GM12878 (cell line): Measurements from ENCODE around the gene CUTA. TPM values are rescaled to one million over a fixed set of nuclear protein-coding genes. Genes with fewer than 3 reads are reported as not detected.

Source experiments
- ATAC-seq: fragments of 200-7000 bp; cut with Tn5 transposase; 3 replicates; pipeline ENCODE4 v1.9.1; 2020; ENCODE audit warnings: mild to moderate bottlenecking, moderate library complexity
- BruUV-seq: library from RNA; stranded (reverse); fragments of 400-500 nt; replicated peaks from 2 replicates; lab custom pipeline; 2021; lab: Mats Ljungman, UMichigan
- CTCF ChIA-PET: fragments of 300-600 bp; sonication (Branson Sonifier 250); formaldehyde crosslinking; extraction: SDS; loops from one replicate; lab custom pipeline; 2021; ENCODE audit warnings: inconsistent platforms; lab: Yijun Ruan, JAX
- POLR2A ChIA-PET: fragments of 350-600 bp; formaldehyde crosslinking; extraction: SDS; loops from one replicate; lab custom pipeline; 2021; ENCODE audit warnings: inconsistent platforms; lab: Charles Lee
- RAD21 ChIA-PET: fragments of 300-600 bp; sonication (Branson Sonifier 250); formaldehyde crosslinking; loops from one replicate; lab custom pipeline; 2023; ENCODE audit warnings: antibody characterized with exemption; ENCODE audit not compliant: unreplicated experiment; lab: Charles Lee
- SMC1A ChIA-PET: fragments of 300-600 bp; sonication (Branson Sonifier 250); formaldehyde crosslinking; loops from one replicate; lab custom pipeline; 2023; ENCODE audit not compliant: unreplicated experiment, uncharacterized antibody; lab: Charles Lee
- DNase-seq: peaks from one replicate; pipeline ENCODE4 v3.0.0-alpha.2; 2011; ENCODE audit warnings: low read depth, low spot score
- FAIRE-seq: peaks from 3 replicates; lab custom pipeline; 2011; peaks lifted over from hg19 to GRCh38; lab: Jason Lieb, UNC
- H2AFZ ChIP-seq: 2 replicates; pipeline ENCODE4 v1.6.0; 2011; ENCODE audit warnings: low read depth, low read length, control low read depth; ENCODE audit not compliant: control insufficient read depth
- H3K27ac ChIP-seq: 2 replicates; pipeline ENCODE4 v1.5.1; 2011; ENCODE audit warnings: control low read depth; ENCODE audit not compliant: control insufficient read depth, insufficient read depth
- H3K27me3 ChIP-seq, 2 experiments: replicated peaks in 1 of 2; 2 replicates each; pipeline versions ENCODE4 v1.6.0 to v1.6.1; 2011; ENCODE audit warnings: low read length in 1 of 2; ENCODE audit not compliant: control insufficient read depth in 2 of 2, insufficient read depth in 2 of 2
- H3K36me3 ChIP-seq, 2 experiments: 2 replicates each; pipeline ENCODE4 v1.5.1; 2011; ENCODE audit warnings: low read length in 1 of 2; ENCODE audit not compliant: control insufficient read depth in 2 of 2, insufficient read depth in 2 of 2
- H3K4me1 ChIP-seq: 2 replicates; pipeline ENCODE4 v1.6.1; 2011; ENCODE audit warnings: mild to moderate bottlenecking, low read length, moderate library complexity, mixed read lengths; ENCODE audit not compliant: control insufficient read depth, insufficient read depth
- H3K4me2 ChIP-seq: 2 replicates; pipeline ENCODE4 v1.6.0; 2011; ENCODE audit warnings: control low read depth; ENCODE audit not compliant: control insufficient read depth, insufficient read depth
- H3K4me3 ChIP-seq: fragments of 200-600 bp; sonication (generic); 2 replicates; pipeline ENCODE4 v1.5.1; 2016
- H3K79me2 ChIP-seq: 2 replicates; pipeline ENCODE4 v1.6.0; 2011; ENCODE audit warnings: low read length; ENCODE audit not compliant: control insufficient read depth, insufficient read depth
- H3K9ac ChIP-seq: 2 replicates; pipeline ENCODE4 v1.8.0; 2011; ENCODE audit warnings: low read length, control low read depth, mixed read lengths; ENCODE audit not compliant: control insufficient read depth, insufficient read depth
- H3K9me3 ChIP-seq: replicated peaks from 3 replicates; pipeline ENCODE4 v1.5.1; 2011; ENCODE audit warnings: mild to moderate bottlenecking, low read length; ENCODE audit not compliant: control insufficient read depth, insufficient read depth
- H4K20me1 ChIP-seq: 2 replicates; pipeline ENCODE4 v1.6.0; 2011; ENCODE audit not compliant: control insufficient read depth, insufficient read depth
- CBX5 ChIP-seq: sonication (generic); IDR thresholded peaks from 2 replicates; pipeline ENCODE4 v1.6.1; 2016; ENCODE audit warnings: low read depth, moderate library complexity, mild to moderate bottlenecking, inconsistent platforms
- ETV6 ChIP-seq, 2 experiments: fragments of 450-650 bp in 1 of 2; IDR thresholded peaks in 1 of 2; conservative IDR thresholded peaks in 1 of 2; 2 replicates each; pipeline ENCODE4 v1.6.1; 2014; ENCODE audit warnings: antibody characterized with exemption in 1 of 2, borderline replicate concordance in 1 of 2, low read depth in 1 of 2, mild to moderate bottlenecking in 1 of 2, moderate library complexity in 1 of 2
- NR2F1 ChIP-seq: fragments of 450-650 bp; conservative IDR thresholded peaks from 2 replicates; pipeline ENCODE4 v1.6.1; 2017; ENCODE audit warnings: mild to moderate bottlenecking
- SPI1 ChIP-seq: IDR thresholded peaks from 2 replicates; pipeline ENCODE4 v1.6.1; 2011; ENCODE audit warnings: low read depth, mild to moderate bottlenecking, low read length, moderate library complexity, borderline replicate concordance; ENCODE audit not compliant: insufficient read depth
- SUPT20H ChIP-seq: IDR thresholded peaks from 2 replicates; pipeline ENCODE4 v1.6.1; 2011; ENCODE audit warnings: low read depth, mild to moderate bottlenecking, low read length, moderate library complexity, borderline replicate concordance; ENCODE audit not compliant: control insufficient read depth
- TAF1 ChIP-seq: IDR thresholded peaks from 2 replicates; pipeline ENCODE4 v1.6.1; 2011; ENCODE audit warnings: mild to moderate bottlenecking, low read depth, low read length, borderline replicate concordance
- WGBS: methylation state at CpG from one replicate; pipeline ENCODE4 v1.1.6; 2016; ENCODE audit warnings: low lambda C conversion rate; ENCODE audit not compliant: insufficient replicate concordance, insufficient coverage; ENCODE audit errors: missing lambda C conversion rate; 5-methylcytosine and 5-hydroxymethylcytosine counted together
- in situ Hi-C: fragments of 300-500 bp; cut with MboI; formaldehyde crosslinking; loops from 9 replicates; pipeline ENCODE4 v1.14.3; 2018; ENCODE audit warnings: mixed read lengths
- intact Hi-C: fragments of 100-400 bp; cut with micrococcal nuclease; formaldehyde crosslinking; loops from one replicate; pipeline ENCODE4 v1.14.2; 2022; ENCODE audit not compliant: unreplicated experiment
- polyA plus RNA-seq, 11 experiments: library from polyadenylated mRNA; depleted of rRNA in 4 of 11; unstranded in 6 of 11; stranded (reverse) in 5 of 11; fragments of >200 nt; fragmentation: Nextera tagmentation in 4 of 11; fragmentation: Illumina TruSeq in 1 of 11; extraction: Ambion mirVana in 4 of 11; extraction: Trizol in 1 of 11; gene quantifications; 1 replicate in 1 of 11; 2 replicates in 10 of 11; pipeline versions ENCODE4 v1.2.1 to v1.2.3, GENCODE V29; 2011 to 2016; ENCODE audit warnings: inconsistent platforms in 2 of 11, missing spikeins in 2 of 11, low read depth in 1 of 11
- total RNA-seq, 4 experiments: library from RNA; depleted of rRNA in 3 of 4; stranded (reverse); fragments of >200 nt in 3 of 4; fragmentation: Illumina TruSeq in 1 of 4; extraction: Trizol in 1 of 4; gene quantifications; 2 replicates each; pipeline versions ENCODE4 v1.2.1 to v1.2.3, GENCODE V29; 2013 to 2021
- TF ChIP-seq, protein P1 (sequence below): fragments of 450-650 bp; IDR thresholded peaks from 2 replicates; pipeline ENCODE4 v1.6.1; 2017; ENCODE audit warnings: mild to moderate bottlenecking, moderate library complexity
- TF ChIP-seq, protein P2 (sequence below): fragments of 450-650 bp; IDR thresholded peaks from 2 replicates; pipeline ENCODE4 v1.6.1; 2016; ENCODE audit warnings: mild to moderate bottlenecking, moderate library complexity, borderline replicate concordance

Gene CUTA
- total and polyA plus RNA-seq, 10 of the 15 experiments (the other 5 are each of a cell fraction or from before 2014, with no cell fraction given) = 102 to 293 (median 189) TPM

DNA sequence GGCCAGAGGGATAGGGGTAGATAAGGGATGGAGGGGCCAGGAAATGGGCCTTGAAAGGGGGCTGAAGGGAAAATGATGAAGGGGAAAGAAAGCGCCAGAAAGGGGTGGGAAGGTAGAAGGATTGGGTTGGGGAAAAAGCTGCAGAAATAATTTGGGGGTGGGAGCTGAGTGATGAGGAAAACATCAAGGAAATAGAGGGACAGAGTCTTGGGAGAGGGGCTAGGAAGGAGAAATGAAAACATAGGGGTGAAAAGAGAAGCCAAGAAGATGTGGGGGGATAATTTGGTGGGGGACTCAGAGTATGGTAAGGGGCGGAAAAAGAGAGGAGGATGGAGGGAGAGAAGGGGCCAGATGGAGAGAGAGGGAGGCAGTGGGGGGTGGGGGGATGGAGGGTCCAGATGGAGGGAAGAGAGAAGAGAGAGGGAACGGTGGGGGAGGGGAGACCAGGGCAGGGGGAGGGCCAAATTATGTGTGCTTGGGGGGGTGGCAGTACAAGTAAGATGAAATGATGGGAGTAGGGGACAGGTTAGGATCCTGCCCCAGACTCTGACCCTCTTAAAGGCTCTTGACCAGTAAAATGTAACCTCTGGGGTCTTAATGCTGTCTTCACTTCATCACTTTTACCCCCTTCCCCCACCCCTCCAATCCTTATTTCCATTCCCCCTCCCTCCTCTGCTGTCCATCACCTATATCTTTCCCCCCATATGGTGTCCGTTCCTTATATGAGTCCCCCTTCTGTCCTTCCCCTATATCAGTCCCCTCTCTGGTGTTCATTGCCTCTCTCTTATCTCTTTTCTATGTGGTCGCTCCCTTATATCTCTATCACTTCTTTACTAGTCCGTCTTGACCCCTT lies 2.8 kb upstream of the CUTA start:
- Histone ChIP-seq H2AFZ (no peak overlapping the region), H3K79me2 (peaks cover 18% of the 10 kb centered on the region), H3K27ac (no peak overlapping the region), H3K36me3 (no peaks in the 10 kb centered on the region), H3K27me3 (no peaks in the 10 kb centered on the region; a peak in 2 of 4 replicates), H4K20me1 (no peaks in the 10 kb centered on the region), H3K4me2 (no peak overlapping the region), H3K9ac (no peak overlapping the region), H3K9me3 (no peaks in the 10 kb centered on the region), H3K4me3 (no peak overlapping the region), H3K4me1 (peaks cover 25% of the 10 kb centered on the region)
- intact Hi-C loops = no loop called here
- CTCF ChIA-PET = no interaction called here
- TF ChIP-seq CBX5 (no peak), ETV6 (conservative IDR thresholded peaks at IDR 0.05 in 1 of 2, IDR thresholded peaks at IDR 0.05 in 1 of 2; ENCODE audit: borderline replicate concordance in 1 of 2, low read depth in 1 of 2) (no peak), SUPT20H (no peak), NR2F1 (no peak), TAF1 (no peak), SPI1 (no peak)
- TF ChIP-seq, protein P1, sequence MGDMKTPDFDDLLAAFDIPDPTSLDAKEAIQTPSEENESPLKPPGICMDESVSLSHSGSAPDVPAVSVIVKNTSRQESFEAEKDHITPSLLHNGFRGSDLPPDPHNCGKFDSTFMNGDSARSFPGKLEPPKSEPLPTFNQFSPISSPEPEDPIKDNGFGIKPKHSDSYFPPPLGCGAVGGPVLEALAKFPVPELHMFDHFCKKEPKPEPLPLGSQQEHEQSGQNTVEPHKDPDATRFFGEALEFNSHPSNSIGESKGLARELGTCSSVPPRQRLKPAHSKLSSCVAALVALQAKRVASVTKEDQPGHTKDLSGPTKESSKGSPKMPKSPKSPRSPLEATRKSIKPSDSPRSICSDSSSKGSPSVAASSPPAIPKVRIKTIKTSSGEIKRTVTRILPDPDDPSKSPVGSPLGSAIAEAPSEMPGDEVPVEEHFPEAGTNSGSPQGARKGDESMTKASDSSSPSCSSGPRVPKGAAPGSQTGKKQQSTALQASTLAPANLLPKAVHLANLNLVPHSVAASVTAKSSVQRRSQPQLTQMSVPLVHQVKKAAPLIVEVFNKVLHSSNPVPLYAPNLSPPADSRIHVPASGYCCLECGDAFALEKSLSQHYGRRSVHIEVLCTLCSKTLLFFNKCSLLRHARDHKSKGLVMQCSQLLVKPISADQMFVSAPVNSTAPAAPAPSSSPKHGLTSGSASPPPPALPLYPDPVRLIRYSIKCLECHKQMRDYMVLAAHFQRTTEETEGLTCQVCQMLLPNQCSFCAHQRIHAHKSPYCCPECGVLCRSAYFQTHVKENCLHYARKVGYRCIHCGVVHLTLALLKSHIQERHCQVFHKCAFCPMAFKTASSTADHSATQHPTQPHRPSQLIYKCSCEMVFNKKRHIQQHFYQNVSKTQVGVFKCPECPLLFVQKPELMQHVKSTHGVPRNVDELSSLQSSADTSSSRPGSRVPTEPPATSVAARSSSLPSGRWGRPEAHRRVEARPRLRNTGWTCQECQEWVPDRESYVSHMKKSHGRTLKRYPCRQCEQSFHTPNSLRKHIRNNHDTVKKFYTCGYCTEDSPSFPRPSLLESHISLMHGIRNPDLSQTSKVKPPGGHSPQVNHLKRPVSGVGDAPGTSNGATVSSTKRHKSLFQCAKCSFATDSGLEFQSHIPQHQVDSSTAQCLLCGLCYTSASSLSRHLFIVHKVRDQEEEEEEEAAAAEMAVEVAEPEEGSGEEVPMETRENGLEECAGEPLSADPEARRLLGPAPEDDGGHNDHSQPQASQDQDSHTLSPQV = no peak
- TF ChIP-seq, protein P2, sequence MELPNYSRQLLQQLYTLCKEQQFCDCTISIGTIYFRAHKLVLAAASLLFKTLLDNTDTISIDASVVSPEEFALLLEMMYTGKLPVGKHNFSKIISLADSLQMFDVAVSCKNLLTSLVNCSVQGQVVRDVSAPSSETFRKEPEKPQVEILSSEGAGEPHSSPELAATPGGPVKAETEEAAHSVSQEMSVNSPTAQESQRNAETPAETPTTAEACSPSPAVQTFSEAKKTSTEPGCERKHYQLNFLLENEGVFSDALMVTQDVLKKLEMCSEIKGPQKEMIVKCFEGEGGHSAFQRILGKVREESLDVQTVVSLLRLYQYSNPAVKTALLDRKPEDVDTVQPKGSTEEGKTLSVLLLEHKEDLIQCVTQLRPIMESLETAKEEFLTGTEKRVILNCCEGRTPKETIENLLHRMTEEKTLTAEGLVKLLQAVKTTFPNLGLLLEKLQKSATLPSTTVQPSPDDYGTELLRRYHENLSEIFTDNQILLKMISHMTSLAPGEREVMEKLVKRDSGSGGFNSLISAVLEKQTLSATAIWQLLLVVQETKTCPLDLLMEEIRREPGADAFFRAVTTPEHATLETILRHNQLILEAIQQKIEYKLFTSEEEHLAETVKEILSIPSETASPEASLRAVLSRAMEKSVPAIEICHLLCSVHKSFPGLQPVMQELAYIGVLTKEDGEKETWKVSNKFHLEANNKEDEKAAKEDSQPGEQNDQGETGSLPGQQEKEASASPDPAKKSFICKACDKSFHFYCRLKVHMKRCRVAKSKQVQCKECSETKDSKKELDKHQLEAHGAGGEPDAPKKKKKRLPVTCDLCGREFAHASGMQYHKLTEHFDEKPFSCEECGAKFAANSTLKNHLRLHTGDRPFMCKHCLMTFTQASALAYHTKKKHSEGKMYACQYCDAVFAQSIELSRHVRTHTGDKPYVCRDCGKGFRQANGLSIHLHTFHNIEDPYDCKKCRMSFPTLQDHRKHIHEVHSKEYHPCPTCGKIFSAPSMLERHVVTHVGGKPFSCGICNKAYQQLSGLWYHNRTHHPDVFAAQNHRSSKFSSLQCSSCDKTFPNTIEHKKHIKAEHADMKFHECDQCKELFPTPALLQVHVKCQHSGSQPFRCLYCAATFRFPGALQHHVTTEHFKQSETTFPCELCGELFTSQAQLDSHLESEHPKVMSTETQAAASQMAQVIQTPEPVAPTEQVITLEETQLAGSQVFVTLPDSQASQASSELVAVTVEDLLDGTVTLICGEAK = peak; percentile 44; the same call in 1 of the 2 replicates
- no peak for ATAC-seq
- POLR2A ChIA-PET = interaction anchor here (1.5 kb wide), 1 partner anchor 10 kb away, joined by 3 read pairs; no protein-coding TSS in a partner anchor
- in situ Hi-C loops = no loop called here
- RAD21 ChIA-PET = no interaction called here
- FAIRE-seq = no peak
- 93% methylated on average over 3 of the region's 6 CpGs for WGBS
- BruUV-seq = no TSS peak
- SMC1A ChIA-PET = no interaction called here
- no peak for DNase-seq
